Nephron progenitor cell (in vitro differentiated cells): ENCODE measurements around the gene RNF212B.
A peak's percentile ranks its signal among the peaks of the same experiment; 100 is the strongest.
"Not testable (repeated sequence)": the region's sequence is repeated elsewhere in the genome, so short reads cannot be mapped to it uniquely, and the experiment has no call there.

ENCODE experiments used
- DNase-seq: peaks from one replicate; pipeline ENCODE4 v3.0.0; 2021
- H3K27ac Mint-ChIP-seq: 2 replicates; pipeline ENCODE4 v1.8.0; 2021; ENCODE audit warnings: mild to moderate bottlenecking, moderate library complexity, mixed read lengths
- H3K27me3 Mint-ChIP-seq: 2 replicates; pipeline ENCODE4 v1.8.0; 2021; ENCODE audit warnings: mild to moderate bottlenecking, low read depth, mixed read lengths; ENCODE audit not compliant: poor library complexity
- H3K36me3 Mint-ChIP-seq: 2 replicates; pipeline ENCODE4 v1.8.0; 2021; ENCODE audit warnings: low read depth, mixed read lengths
- H3K4me1 Mint-ChIP-seq: 2 replicates; pipeline ENCODE4 v1.8.0; 2021; ENCODE audit warnings: mixed read lengths
- H3K4me3 Mint-ChIP-seq: 2 replicates; pipeline ENCODE4 v1.8.0; 2021; ENCODE audit warnings: mild to moderate bottlenecking, moderate library complexity, mixed read lengths
- H3K9me3 Mint-ChIP-seq: 2 replicates; pipeline ENCODE4 v1.8.0; 2021; ENCODE audit warnings: mild to moderate bottlenecking, moderate library complexity, mixed read lengths
- TF ChIP-seq, protein P1 (sequence below): fragments of 200-600 bp; sonication (generic); IDR thresholded peaks from 2 replicates; pipeline ENCODE4 v1.5.0; 2021; ENCODE audit warnings: antibody characterized with exemption

Gene RNF212B

DNA sequence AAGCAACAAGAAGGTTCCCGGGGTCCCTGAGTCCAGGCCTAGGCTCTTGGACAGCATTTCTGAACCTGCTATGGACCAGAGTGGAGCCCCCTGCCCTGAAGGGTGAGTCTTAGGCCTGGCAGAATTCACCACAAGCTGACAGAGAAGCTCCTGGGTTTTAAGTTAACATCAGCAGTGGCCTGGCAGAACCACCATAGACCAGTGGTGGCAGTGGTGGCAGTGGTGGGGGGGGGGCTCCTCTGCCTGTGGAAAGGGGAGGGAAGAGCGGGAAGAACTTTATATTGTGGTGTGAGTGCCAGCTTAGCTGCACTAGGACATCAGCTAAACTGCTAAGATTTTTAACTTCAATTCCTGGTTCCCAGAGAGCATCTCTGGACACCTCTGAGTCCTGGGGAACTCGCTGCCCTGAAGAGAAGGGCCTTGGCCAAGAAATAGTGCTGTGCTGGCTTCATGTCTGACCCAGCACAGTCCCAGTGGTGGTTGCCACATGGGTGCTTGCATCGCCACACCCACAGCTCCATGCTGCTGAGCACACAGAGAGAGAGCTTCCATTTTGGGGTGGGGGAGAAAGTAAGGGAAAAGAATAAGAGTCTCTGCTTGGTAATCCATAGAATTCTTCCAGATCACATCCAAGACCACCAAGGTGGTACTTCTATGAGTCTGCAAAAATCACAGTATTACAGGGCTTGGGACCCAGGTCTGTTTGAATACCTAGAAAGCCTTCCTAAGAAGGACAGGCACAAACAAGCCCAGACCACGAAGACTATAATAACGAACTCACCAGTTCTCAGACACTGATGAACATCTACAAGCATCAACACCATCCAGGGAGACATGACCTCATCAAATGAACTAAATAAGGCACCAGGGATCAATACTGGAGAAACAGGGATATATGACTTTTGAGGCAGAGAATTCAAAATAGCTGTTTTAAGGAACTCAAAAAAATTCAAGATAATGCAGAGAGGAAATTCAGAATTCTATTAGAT, 20.4 kb upstream of the RNF212B start:
- peak overlapping the region; percentile 58 for H3K27ac Mint-ChIP-seq
- TF ChIP-seq, protein P1, sequence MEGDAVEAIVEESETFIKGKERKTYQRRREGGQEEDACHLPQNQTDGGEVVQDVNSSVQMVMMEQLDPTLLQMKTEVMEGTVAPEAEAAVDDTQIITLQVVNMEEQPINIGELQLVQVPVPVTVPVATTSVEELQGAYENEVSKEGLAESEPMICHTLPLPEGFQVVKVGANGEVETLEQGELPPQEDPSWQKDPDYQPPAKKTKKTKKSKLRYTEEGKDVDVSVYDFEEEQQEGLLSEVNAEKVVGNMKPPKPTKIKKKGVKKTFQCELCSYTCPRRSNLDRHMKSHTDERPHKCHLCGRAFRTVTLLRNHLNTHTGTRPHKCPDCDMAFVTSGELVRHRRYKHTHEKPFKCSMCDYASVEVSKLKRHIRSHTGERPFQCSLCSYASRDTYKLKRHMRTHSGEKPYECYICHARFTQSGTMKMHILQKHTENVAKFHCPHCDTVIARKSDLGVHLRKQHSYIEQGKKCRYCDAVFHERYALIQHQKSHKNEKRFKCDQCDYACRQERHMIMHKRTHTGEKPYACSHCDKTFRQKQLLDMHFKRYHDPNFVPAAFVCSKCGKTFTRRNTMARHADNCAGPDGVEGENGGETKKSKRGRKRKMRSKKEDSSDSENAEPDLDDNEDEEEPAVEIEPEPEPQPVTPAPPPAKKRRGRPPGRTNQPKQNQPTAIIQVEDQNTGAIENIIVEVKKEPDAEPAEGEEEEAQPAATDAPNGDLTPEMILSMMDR, result no peak
- H3K36me3 Mint-ChIP-seq, result peaks cover 11% of the 10 kb centered on the region
- DNase-seq, result no peak
- no peak overlapping the region for H3K4me3 Mint-ChIP-seq
- H3K4me1 Mint-ChIP-seq, result no peaks in the 10 kb centered on the region
- H3K27me3 Mint-ChIP-seq, result peaks cover 13% of the 10 kb centered on the region
- peaks cover 32% of the 10 kb centered on the region for H3K9me3 Mint-ChIP-seq

DNA sequence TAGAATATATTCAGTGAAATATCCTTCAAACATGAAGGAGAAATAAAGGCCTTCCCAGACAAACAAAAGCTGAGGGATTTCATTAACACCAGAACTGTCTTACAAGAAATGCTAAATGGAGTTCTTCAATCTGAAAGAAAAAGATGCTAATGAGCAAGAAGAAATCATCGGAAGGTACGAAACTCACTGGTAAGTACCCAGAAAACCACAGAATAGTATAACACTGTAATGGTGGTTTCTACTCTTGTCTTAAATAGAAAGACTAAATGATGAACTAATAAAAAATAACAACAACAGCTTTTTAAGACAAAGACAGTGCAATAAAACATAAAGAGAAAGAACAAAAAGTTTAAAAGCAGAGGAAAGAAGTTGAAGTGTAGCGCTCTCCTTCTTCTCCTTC, 18.7 kb upstream of the RNF212B start:
- H3K27me3 Mint-ChIP-seq, result peaks cover 9% of the 10 kb centered on the region
- H3K36me3 Mint-ChIP-seq, result peaks cover 11% of the 10 kb centered on the region
- TF ChIP-seq, protein P1, result no peak
- no peaks in the 10 kb centered on the region for H3K4me1 Mint-ChIP-seq
- H3K27ac Mint-ChIP-seq, result no peak overlapping the region
- H3K4me3 Mint-ChIP-seq, result no peak overlapping the region
- H3K9me3 Mint-ChIP-seq, result peaks cover 40% of the 10 kb centered on the region
- no peak for DNase-seq

DNA sequence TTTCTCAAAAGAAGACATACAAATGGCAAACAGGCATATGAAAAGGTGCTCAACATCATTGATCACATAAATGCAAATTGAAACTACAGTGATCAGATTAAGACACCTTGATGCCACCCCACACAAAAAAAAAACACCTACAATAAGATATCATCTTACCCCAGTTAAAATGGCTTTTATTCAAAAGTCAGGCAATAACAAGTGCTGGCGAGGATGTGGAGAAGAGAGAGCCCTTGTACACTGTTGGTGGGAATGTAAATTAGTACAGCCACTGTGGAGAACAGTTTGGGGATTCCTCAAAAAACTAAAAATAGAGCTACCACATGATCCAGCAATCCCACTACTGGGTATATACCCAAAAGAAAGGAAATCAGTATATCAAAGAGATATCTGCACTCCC, 12.8 kb upstream of the RNF212B start:
- Mint-ChIP-seq H3K36me3 (peaks cover 10% of the 10 kb centered on the region), H3K27me3 (peaks cover 12% of the 10 kb centered on the region)

DNA sequence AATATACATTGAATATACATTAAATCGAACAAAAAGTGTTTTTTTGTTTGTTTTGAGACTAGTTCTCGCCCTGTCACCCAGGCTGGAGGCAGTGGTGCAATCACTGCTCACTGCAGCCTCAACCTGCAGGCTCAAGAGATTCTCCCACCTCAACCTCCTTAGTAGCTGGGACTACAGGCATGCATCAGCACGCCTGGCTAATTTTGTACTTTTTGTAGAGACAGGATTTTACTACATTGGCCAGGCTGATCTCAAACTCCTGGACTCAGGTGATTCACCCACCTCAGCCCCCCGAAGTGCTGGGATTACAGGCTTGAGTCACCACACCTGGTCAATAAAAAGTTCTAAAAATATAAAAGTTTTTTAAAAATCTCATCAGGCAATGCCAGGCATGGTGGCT, 10.2 kb upstream of the RNF212B start:
- H3K9me3 Mint-ChIP-seq, result peaks cover 50% of the 10 kb centered on the region
- no peak overlapping the region for H3K4me3 Mint-ChIP-seq
- H3K27ac Mint-ChIP-seq, result no peak overlapping the region
- H3K27me3 Mint-ChIP-seq, result peaks cover 3% of the 10 kb centered on the region
- DNase-seq, result no peak
- H3K4me1 Mint-ChIP-seq, result no peaks in the 10 kb centered on the region
- H3K36me3 Mint-ChIP-seq, result peaks cover 10% of the 10 kb centered on the region
- TF ChIP-seq, protein P1, result no peak

More for the DNA sequence above, 12.8 kb upstream of the RNF212B start:
- DNase-seq, H3K4me3 Mint-ChIP-seq, H3K4me1 Mint-ChIP-seq, H3K27ac Mint-ChIP-seq: not testable (repeated sequence)
- peaks cover 44% of the 10 kb centered on the region for H3K9me3 Mint-ChIP-seq

DNA sequence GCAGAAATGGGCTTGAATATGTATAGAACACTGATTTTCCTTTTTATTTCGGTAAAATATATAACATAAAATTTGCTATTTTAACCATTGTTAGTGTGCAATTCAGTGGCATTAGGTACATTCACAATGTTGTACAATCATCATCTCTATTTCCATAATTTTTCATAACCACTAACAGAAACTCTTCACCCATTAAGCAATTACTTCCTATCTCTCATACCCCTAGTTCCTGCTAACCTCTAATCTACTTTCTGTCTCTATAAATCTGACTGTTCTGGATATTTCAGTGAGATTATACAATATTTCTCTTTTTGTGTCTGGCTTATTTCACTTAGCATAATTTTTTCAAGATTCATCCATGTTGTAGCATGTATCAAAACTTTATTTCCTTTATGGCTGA, 8.9 kb upstream of the RNF212B start:
- Mint-ChIP-seq H3K27ac (no peak overlapping the region), H3K4me3 (no peak overlapping the region), H3K27me3 (peaks cover 3% of the 10 kb centered on the region), H3K9me3 (peaks cover 45% of the 10 kb centered on the region), H3K4me1 (no peaks in the 10 kb centered on the region), H3K36me3 (peaks cover 10% of the 10 kb centered on the region)
- DNase-seq, result no peak
- TF ChIP-seq, protein P1, result no peak

DNA sequence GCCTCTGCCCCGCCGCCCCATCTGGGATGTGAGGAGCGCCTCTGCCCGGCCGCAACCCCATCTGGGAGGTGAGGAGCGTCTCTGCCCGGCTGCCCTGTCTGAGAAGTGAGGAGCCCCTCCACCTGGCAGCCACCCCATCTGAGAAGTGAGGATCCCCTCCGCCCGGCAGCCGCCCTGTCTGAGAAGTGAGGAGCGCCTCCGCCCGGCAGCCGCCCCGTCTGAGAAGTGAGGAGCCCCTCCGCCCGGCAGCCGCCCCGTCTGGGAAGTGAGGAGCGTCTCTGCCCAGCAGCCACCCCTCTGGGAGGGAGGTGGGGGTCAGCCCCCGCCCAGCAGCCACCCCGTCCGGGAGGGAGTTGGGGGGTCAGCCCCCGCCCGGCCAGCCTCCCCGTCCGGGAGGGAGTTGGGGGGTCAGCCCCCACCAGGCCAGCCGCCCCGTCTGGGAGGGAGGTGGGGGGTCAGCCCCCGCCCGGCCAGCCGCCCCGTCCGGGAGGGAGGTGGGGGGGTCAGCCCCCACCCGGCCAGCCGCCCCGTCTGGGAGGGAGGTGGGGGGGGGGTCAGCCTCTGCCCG, 5.4 kb upstream of the RNF212B start:
- not testable (repeated sequence) for H3K36me3 Mint-ChIP-seq, H3K27me3 Mint-ChIP-seq, H3K4me3 Mint-ChIP-seq, DNase-seq, H3K27ac Mint-ChIP-seq, H3K4me1 Mint-ChIP-seq
- peaks cover 29% of the 10 kb centered on the region for H3K9me3 Mint-ChIP-seq
